AG04449 (cell line): Measurements from ENCODE around the gene CRYBA4.

ENCODE experiments used
- CTCF ChIA-PET: fragments of 350-600 bp; formaldehyde crosslinking; extraction: SDS; loops from one replicate; lab custom pipeline; 2021; ENCODE audit warnings: antibody characterized with exemption; lab: Yijun Ruan, JAX
- POLR2A ChIA-PET: fragments of 400-600, 350-600 bp; formaldehyde crosslinking; extraction: SDS; loops from one replicate; lab custom pipeline; 2020; ENCODE audit warnings: antibody characterized with exemption, inconsistent platforms; lab: Yijun Ruan, JAX
- DNase-seq: peaks from one replicate; pipeline ENCODE4 v3.0.0-alpha.2; 2010; ENCODE audit warnings: low read depth, low spot score
- H3K4me3 ChIP-seq: 2 replicates; pipeline ENCODE4 v1.5.1; 2011; ENCODE audit warnings: low read depth, mild to moderate bottlenecking, control low read depth, low read length
- CTCF ChIP-seq: IDR thresholded peaks from one replicate; pipeline ENCODE4 v1.5.1; 2011; ENCODE audit warnings: mild to moderate bottlenecking, moderate library complexity, low read length, control low read depth, inconsistent platforms; ENCODE audit not compliant: insufficient read depth; ENCODE audit errors: missing control alignments

The CRYBA4 gene

GRCh38 chr22:26586556-26587325 lies 35.0 kb upstream of the CRYBA4 start:
- no peak for TF ChIP-seq CTCF
- no peak overlapping the region for H3K4me3 ChIP-seq
- ChIA-PET POLR2A (no interaction called here), CTCF (no interaction called here)
- no peak for DNase-seq

- no peak for TF ChIP-seq CTCF
- ChIA-PET CTCF (no interaction called here), POLR2A (interaction anchor here (0.7 kb wide), 1 partner anchor 123 kb away, joined by 3 read pairs; no protein-coding TSS in a partner anchor)
- no peak overlapping the region for H3K4me3 ChIP-seq
- DNase-seq: no peak
Measured at GRCh38 chr22:26587991-26588613, 33.7 kb upstream of the CRYBA4 start.

GRCh38 chr22:26588729-26589366 lies 32.9 kb upstream of the CRYBA4 start:
- ChIA-PET POLR2A (interaction anchor here (0.7 kb wide), 1 partner anchor 105 kb away, joined by 4 read pairs; the partner anchor contains the start of genes HPS4 and SRRD), CTCF (interaction anchor here (1.5 kb wide), 1 partner anchor 104 kb away, joined by 3 read pairs; no protein-coding TSS in a partner anchor)
- DNase-seq: no peak
- peak overlapping the region; percentile 75 for H3K4me3 ChIP-seq
- no peak for TF ChIP-seq CTCF

GRCh38 chr22:26589367-26589844 lies 32.4 kb upstream of the CRYBA4 start:
- POLR2A ChIA-PET: interaction anchor here (0.7 kb wide), 1 partner anchor 106 kb away, joined by 4 read pairs; the partner anchor contains the start of genes HPS4 and SRRD
- TF ChIP-seq CTCF: no peak
- CTCF ChIA-PET: interaction anchor here (1.5 kb wide), 1 partner anchor 105 kb away, joined by 3 read pairs; no protein-coding TSS in a partner anchor
- DNase-seq: no peak
- H3K4me3 ChIP-seq: peak overlapping the region; percentile 75

GRCh38 chr22:26589845-26590736 lies 31.7 kb upstream of the CRYBA4 start, which contains the start of gene TPST2:
TPST2 (minus strand) TSS chr22:26590132; CDS start chr22:26541630, 48,502 bp downstream.
- ChIA-PET POLR2A (no interaction called here), CTCF (interaction anchor here (1.2 to 1.5 kb wide), 2 partner anchors 87 to 106 kb away, joined by 3 read pairs; no protein-coding TSS in a partner anchor)
- peak within 1 kb of the TSS; percentile 75 for H3K4me3 ChIP-seq
- no peak for TF ChIP-seq CTCF
- DNase-seq: no peak
